Liver (tissue), 9 donors: ENCODE data around the gene AGPAT4. TPM values are rescaled to one million over a fixed set of nuclear protein-coding genes. Genes with fewer than 3 reads are reported as not detected.

Experiments
- DNase-seq: peaks from one replicate; pipeline ENCODE4 v3.0.0-alpha.2; 2017; ENCODE audit warnings: low spot score
- H3K27ac ChIP-seq, 2 donors: one replicate each; pipeline ENCODE4 v1.7.0; 2013; ENCODE audit warnings: inconsistent platforms in 2 of 2, low read length in 2 of 2, control low read depth in 1 of 2, low read depth in 1 of 2, mild to moderate bottlenecking in 1 of 2
- H3K27me3 ChIP-seq, 4 donors: one replicate each; pipeline versions ENCODE4 v1.6.1 to v1.7.0; 2013; ENCODE audit warnings: low read length in 3 of 4, inconsistent platforms in 1 of 4, mild to moderate bottlenecking in 1 of 4, moderate library complexity in 1 of 4; ENCODE audit not compliant: control insufficient read depth in 4 of 4, insufficient read depth in 4 of 4
- H3K36me3 ChIP-seq, 4 donors: one replicate each; pipeline versions ENCODE4 v1.6.1 to v1.7.0; 2013; ENCODE audit warnings: low read length in 3 of 4, mild to moderate bottlenecking in 3 of 4, low read depth in 1 of 4, moderate library complexity in 1 of 4; ENCODE audit not compliant: control insufficient read depth in 4 of 4, insufficient read depth in 3 of 4
- H3K4me1 ChIP-seq, 4 donors: one replicate each; pipeline versions ENCODE4 v1.6.1 to v1.7.0; 2013; ENCODE audit warnings: low read length in 3 of 4, mild to moderate bottlenecking in 3 of 4, moderate library complexity in 1 of 4; ENCODE audit not compliant: control insufficient read depth in 4 of 4, insufficient read depth in 4 of 4
- H3K4me3 ChIP-seq, 3 donors: one replicate each; pipeline versions ENCODE4 v1.6.1 to v1.7.0; 2013; ENCODE audit warnings: low read length in 3 of 3, control low read depth in 1 of 3, low read depth in 1 of 3, mild to moderate bottlenecking in 1 of 3
- H3K9ac ChIP-seq, 2 donors: one replicate each; pipeline ENCODE4 v1.7.0; 2013; ENCODE audit warnings: low read length in 2 of 2, mild to moderate bottlenecking in 2 of 2, moderate library complexity in 2 of 2, control low read depth in 1 of 2, low read depth in 1 of 2
- H3K9me3 ChIP-seq, 4 donors: one replicate each; pipeline versions ENCODE4 v1.6.1 to v1.7.0; 2013; ENCODE audit warnings: low read length in 3 of 4; ENCODE audit not compliant: control insufficient read depth in 4 of 4
- EGR1 ChIP-seq, 2 donors: IDR thresholded peaks; 2 replicates each; pipeline ENCODE4 v1.6.1; 2016 to 2018; ENCODE audit warnings: antibody characterized with exemption in 2 of 2, low read depth in 2 of 2
- FOXA1 ChIP-seq: IDR thresholded peaks from 2 replicates; pipeline ENCODE4 v1.6.1; 2016; ENCODE audit warnings: antibody characterized with exemption
- FOXA2 ChIP-seq: IDR thresholded peaks from 2 replicates; pipeline ENCODE4 v1.6.1; 2016; ENCODE audit warnings: antibody characterized with exemption
- GABPA ChIP-seq, 2 donors: IDR thresholded peaks in 1 of 2; conservative IDR thresholded peaks in 1 of 2; 2 replicates each; pipeline ENCODE4 v1.6.1; 2016; ENCODE audit warnings: antibody characterized with exemption in 2 of 2, mild to moderate bottlenecking in 1 of 2, moderate library complexity in 1 of 2
- HNF4A ChIP-seq, 2 donors: conservative IDR thresholded peaks; 2 replicates each; pipeline ENCODE4 v1.6.1; 2016; ENCODE audit warnings: antibody characterized with exemption in 2 of 2, mild to moderate bottlenecking in 2 of 2
- HNF4G ChIP-seq: IDR thresholded peaks from 2 replicates; pipeline ENCODE4 v1.6.1; 2016; ENCODE audit warnings: antibody characterized with exemption
- NR2F2 ChIP-seq: IDR thresholded peaks from 2 replicates; pipeline ENCODE4 v1.6.1; 2016; ENCODE audit warnings: antibody characterized with exemption
- RAD21 ChIP-seq, 2 donors: IDR thresholded peaks; 2 replicates each; pipeline ENCODE4 v1.6.1; 2016; ENCODE audit warnings: antibody characterized with exemption in 2 of 2, mild to moderate bottlenecking in 2 of 2
- RXRA ChIP-seq, 2 donors: IDR thresholded peaks; 2 replicates each; pipeline ENCODE4 v1.6.1; 2017 to 2018; ENCODE audit warnings: antibody characterized with exemption in 2 of 2, mild to moderate bottlenecking in 1 of 2
- SP1 ChIP-seq: IDR thresholded peaks from 2 replicates; pipeline ENCODE4 v1.6.1; 2018; ENCODE audit warnings: antibody characterized with exemption, mild to moderate bottlenecking
- TAF1 ChIP-seq: conservative IDR thresholded peaks from 2 replicates; pipeline ENCODE4 v1.6.1; 2016; ENCODE audit warnings: antibody characterized with exemption, mild to moderate bottlenecking
- YY1 ChIP-seq: IDR thresholded peaks from 2 replicates; pipeline ENCODE4 v1.6.1; 2016; ENCODE audit warnings: antibody characterized with exemption, mild to moderate bottlenecking
- WGBS: extraction: QIAGEN DNeasy Blood & Tissue Kit; methylation state at CpG from one replicate; pipeline ENCODE4 v1.1.7; 2013; 5-methylcytosine and 5-hydroxymethylcytosine counted together
- polyA plus RNA-seq, 2 donors: library from polyadenylated mRNA; stranded (reverse) in 1 of 2; unstranded in 1 of 2; fragments of 200-250 nt in 1 of 2; fragments of >200 nt in 1 of 2; fragmentation: Nextera tagmentation in 1 of 2; extraction: Ambion mirVana in 1 of 2; gene quantifications; one replicate each; pipeline versions ENCODE4 v1.2.1 to v1.2.3, GENCODE V29; 2013 to 2015
- total RNA-seq, 2 donors: library from RNA; depleted of rRNA; stranded (reverse); fragments of >200 nt; gene quantifications; one replicate each; pipeline ENCODE4 v1.2.3, GENCODE V29; 2014
- TF ChIP-seq, protein P1 (sequence below): IDR thresholded peaks from 2 replicates; pipeline ENCODE4 v1.6.1; 2016; ENCODE audit warnings: antibody characterized with exemption
- TF ChIP-seq, protein P2 (sequence below): fragments of 150-350 bp; IDR thresholded peaks from 2 replicates; pipeline ENCODE4 v1.5.1; 2017; ENCODE audit warnings: improper control_type of control experiment, low read depth, low read length; ENCODE audit not compliant: missing input control
- TF ChIP-seq, protein P3 (sequence below): IDR thresholded peaks from 2 replicates; pipeline ENCODE4 v1.6.1; 2016; ENCODE audit warnings: antibody characterized with exemption
- TF ChIP-seq, protein P4 (sequence below): IDR thresholded peaks from 2 replicates; pipeline ENCODE4 v1.6.1; 2016; ENCODE audit warnings: antibody characterized with exemption
- TF ChIP-seq, protein P5 (sequence below): IDR thresholded peaks from 2 replicates; pipeline ENCODE4 v1.6.1; 2016; ENCODE audit warnings: antibody characterized with exemption, mild to moderate bottlenecking
- donor health status: healthy.
- donor health status: healthy.
- donor health status: healthy.
- donor health status: healthy.
- donor health status: healthy.

AGPAT4 gene
- total and polyA plus RNA-seq, 4 donors, result 0.44 to 17.5 (median 0.69) TPM

DNA sequence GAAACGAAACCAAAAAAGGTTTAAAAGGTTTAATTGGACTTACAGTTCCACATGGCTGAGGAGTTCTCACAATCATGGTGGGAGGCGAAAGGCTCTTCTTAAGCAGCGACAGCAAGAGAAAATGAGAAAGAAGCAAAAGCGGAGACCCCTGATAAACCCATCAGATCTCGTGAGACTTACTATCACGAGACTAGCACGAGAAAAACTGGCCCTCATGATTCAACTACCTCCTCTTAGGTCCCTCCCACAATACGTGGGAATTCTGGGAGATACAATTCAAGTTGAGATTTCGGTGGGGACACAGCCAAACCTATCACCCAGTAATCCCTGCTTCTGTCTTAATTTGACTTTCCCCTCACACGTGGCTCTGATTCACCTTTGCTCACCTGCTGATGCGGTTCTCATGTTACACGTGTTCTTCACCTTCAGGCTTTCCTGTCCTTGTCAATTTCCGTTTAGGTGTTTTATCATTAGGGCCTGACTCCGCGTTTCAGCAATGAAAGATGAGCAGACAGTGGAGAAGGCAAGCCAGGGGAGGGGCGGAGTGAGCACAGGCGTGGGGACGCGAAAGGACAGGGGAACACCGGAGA is 57.1 kb downstream of the AGPAT4 start (continued):
- TF ChIP-seq, protein P1, sequence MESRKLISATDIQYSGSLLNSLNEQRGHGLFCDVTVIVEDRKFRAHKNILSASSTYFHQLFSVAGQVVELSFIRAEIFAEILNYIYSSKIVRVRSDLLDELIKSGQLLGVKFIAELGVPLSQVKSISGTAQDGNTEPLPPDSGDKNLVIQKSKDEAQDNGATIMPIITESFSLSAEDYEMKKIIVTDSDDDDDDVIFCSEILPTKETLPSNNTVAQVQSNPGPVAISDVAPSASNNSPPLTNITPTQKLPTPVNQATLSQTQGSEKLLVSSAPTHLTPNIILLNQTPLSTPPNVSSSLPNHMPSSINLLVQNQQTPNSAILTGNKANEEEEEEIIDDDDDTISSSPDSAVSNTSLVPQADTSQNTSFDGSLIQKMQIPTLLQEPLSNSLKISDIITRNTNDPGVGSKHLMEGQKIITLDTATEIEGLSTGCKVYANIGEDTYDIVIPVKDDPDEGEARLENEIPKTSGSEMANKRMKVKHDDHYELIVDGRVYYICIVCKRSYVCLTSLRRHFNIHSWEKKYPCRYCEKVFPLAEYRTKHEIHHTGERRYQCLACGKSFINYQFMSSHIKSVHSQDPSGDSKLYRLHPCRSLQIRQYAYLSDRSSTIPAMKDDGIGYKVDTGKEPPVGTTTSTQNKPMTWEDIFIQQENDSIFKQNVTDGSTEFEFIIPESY, result no peak
- no peak for TF ChIP-seq FOXA2
- TF ChIP-seq, protein P2, sequence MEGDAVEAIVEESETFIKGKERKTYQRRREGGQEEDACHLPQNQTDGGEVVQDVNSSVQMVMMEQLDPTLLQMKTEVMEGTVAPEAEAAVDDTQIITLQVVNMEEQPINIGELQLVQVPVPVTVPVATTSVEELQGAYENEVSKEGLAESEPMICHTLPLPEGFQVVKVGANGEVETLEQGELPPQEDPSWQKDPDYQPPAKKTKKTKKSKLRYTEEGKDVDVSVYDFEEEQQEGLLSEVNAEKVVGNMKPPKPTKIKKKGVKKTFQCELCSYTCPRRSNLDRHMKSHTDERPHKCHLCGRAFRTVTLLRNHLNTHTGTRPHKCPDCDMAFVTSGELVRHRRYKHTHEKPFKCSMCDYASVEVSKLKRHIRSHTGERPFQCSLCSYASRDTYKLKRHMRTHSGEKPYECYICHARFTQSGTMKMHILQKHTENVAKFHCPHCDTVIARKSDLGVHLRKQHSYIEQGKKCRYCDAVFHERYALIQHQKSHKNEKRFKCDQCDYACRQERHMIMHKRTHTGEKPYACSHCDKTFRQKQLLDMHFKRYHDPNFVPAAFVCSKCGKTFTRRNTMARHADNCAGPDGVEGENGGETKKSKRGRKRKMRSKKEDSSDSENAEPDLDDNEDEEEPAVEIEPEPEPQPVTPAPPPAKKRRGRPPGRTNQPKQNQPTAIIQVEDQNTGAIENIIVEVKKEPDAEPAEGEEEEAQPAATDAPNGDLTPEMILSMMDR, result no peak
- no peak for TF ChIP-seq EGR1 (IDR thresholded peaks at IDR 0.05; ENCODE audit: low read depth in 2 of 2)

DNA sequence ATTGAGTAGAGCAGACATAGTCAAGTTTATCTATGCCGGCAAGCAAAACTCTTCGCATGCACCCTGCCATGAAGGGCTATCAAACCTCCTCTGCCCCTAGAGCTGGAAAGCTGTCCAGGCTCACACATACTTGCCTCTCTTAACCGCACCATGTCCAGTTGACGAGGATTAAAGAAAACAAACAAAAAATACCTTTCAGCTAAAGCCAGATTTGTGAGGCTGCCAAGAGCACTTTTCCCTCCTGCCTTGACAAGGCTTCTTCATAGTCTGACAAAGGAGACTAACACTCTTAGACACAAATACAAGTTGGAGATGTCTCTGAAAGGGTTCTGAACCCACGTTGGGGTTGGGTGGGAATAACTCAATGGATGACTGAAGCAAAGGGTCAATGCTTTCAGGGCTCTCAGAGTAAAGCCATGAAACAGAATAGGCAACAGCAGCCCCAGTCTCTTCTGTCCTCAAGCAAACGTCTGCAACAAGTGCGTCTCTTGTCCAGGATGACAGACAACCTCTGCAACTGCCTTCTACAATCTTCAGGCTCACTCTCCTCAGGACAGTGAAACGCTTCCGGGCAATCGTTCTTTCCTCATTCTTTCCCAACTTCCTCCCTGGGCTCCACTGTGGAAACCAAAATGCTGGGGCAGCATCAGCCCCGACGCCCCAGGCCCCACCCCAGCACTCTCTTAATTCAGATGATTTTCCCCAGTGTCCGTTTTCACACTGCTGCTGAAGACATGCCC is 57.8 kb downstream of the AGPAT4 start:
- no peak for TF ChIP-seq HNF4G
- TF ChIP-seq, protein P3, sequence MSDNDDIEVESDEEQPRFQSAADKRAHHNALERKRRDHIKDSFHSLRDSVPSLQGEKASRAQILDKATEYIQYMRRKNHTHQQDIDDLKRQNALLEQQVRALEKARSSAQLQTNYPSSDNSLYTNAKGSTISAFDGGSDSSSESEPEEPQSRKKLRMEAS, result no peak
- no peak for TF ChIP-seq FOXA1
- TF ChIP-seq HNF4A (conservative IDR thresholded peaks at IDR 0.05), result no peak
- no peak for TF ChIP-seq YY1
- TF ChIP-seq, protein P4, sequence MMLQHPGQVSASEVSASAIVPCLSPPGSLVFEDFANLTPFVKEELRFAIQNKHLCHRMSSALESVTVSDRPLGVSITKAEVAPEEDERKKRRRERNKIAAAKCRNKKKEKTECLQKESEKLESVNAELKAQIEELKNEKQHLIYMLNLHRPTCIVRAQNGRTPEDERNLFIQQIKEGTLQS, result no peak
- no peak for TF ChIP-seq RXRA (IDR thresholded peaks at IDR 0.05)
- TF ChIP-seq, protein P1, result no peak
- no peak for TF ChIP-seq SP1
- TF ChIP-seq, protein P5, sequence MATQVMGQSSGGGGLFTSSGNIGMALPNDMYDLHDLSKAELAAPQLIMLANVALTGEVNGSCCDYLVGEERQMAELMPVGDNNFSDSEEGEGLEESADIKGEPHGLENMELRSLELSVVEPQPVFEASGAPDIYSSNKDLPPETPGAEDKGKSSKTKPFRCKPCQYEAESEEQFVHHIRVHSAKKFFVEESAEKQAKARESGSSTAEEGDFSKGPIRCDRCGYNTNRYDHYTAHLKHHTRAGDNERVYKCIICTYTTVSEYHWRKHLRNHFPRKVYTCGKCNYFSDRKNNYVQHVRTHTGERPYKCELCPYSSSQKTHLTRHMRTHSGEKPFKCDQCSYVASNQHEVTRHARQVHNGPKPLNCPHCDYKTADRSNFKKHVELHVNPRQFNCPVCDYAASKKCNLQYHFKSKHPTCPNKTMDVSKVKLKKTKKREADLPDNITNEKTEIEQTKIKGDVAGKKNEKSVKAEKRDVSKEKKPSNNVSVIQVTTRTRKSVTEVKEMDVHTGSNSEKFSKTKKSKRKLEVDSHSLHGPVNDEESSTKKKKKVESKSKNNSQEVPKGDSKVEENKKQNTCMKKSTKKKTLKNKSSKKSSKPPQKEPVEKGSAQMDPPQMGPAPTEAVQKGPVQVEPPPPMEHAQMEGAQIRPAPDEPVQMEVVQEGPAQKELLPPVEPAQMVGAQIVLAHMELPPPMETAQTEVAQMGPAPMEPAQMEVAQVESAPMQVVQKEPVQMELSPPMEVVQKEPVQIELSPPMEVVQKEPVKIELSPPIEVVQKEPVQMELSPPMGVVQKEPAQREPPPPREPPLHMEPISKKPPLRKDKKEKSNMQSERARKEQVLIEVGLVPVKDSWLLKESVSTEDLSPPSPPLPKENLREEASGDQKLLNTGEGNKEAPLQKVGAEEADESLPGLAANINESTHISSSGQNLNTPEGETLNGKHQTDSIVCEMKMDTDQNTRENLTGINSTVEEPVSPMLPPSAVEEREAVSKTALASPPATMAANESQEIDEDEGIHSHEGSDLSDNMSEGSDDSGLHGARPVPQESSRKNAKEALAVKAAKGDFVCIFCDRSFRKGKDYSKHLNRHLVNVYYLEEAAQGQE, result no peak
- TF ChIP-seq NR2F2, result no peak
- TF ChIP-seq FOXA2, result no peak
- TF ChIP-seq TAF1, result no peak
- no peak for TF ChIP-seq EGR1 (IDR thresholded peaks at IDR 0.05; ENCODE audit: low read depth in 2 of 2)
- TF ChIP-seq RAD21 (IDR thresholded peaks at IDR 0.05), result no peak
- TF ChIP-seq, protein P2, result no peak
- TF ChIP-seq GABPA (IDR thresholded peaks at IDR 0.05 in 1 of 2, conservative IDR thresholded peaks at IDR 0.05 in 1 of 2), result no peak
- no peaks in the 10 kb centered on the region for H3K9me3 ChIP-seq
- no peaks in the 10 kb centered on the region for H3K27me3 ChIP-seq
- no peak overlapping the region for H3K4me3 ChIP-seq
- no peak for DNase-seq
- H3K27ac ChIP-seq, result no peak overlapping the region
- no peak overlapping the region for H3K9ac ChIP-seq
- no peaks in the 10 kb centered on the region for H3K36me3 ChIP-seq
- H3K4me1 ChIP-seq, result no peaks in the 10 kb centered on the region
- WGBS, result 91% methylated on average over 13 of the region's 13 CpGs
